IPS-18c (cell line): ENCODE results near the gene CIDEA.

Source experiments
- H3K4me3 ChIP-seq: 2 replicates; pipeline ENCODE4 v1.7.0; 2013; ENCODE audit warnings: low read depth, mild to moderate bottlenecking, low read length, moderate library complexity; ENCODE audit not compliant: insufficient read depth
- H3K9me3 ChIP-seq: one replicate; pipeline ENCODE4 v1.6.1; 2013; ENCODE audit warnings: mild to moderate bottlenecking, low read length, moderate library complexity; ENCODE audit not compliant: control insufficient read depth, insufficient read depth

CIDEA gene

GRCh38 chr18:12306752-12307700 lies 52.9 kb downstream of the CIDEA start:
- Histone ChIP-seq H3K9me3 (no peaks in the 10 kb centered on the region), H3K4me3 (peak overlapping the region; percentile 55)

GRCh38 chr18:12307701-12308385 lies 53.7 kb downstream of the CIDEA start, which contains the start of gene TUBB6:
Gene TUBB6 (plus strand): TSS chr18:12308241. CDS start chr18:12308293, 52 bp downstream.
- Histone ChIP-seq H3K9me3 (no peaks in the 10 kb centered on the region), H3K4me3 (peak within 1 kb of the TSS; percentile 80)

GRCh38 chr18:12308386-12309100 lies 54.4 kb downstream of the CIDEA start:
- Histone ChIP-seq H3K9me3 (no peaks in the 10 kb centered on the region), H3K4me3 (peak overlapping the region; percentile 80)

GRCh38 chr18:12309683-12310198 lies 55.6 kb downstream of the CIDEA start:
- H3K4me3 ChIP-seq = peak overlapping the region; percentile 80
- H3K9me3 ChIP-seq = no peaks in the 10 kb centered on the region

GRCh38 chr18:12310762-12311161 lies 56.6 kb downstream of the CIDEA start:
- Histone ChIP-seq H3K9me3 (no peaks in the 10 kb centered on the region), H3K4me3 (no peak overlapping the region)

- H3K9me3 ChIP-seq = no peaks in the 10 kb centered on the region
- no peak overlapping the region for H3K4me3 ChIP-seq
These were observed 58.8 kb downstream of the CIDEA start for GRCh38 chr18:12312976-12313375.

- Histone ChIP-seq H3K9me3 (no peaks in the 10 kb centered on the region), H3K4me3 (no peak overlapping the region)
These were observed 59.5 kb downstream of the CIDEA start for GRCh38 chr18:12313530-12314245.

GRCh38 chr18:12314591-12315305 lies 60.6 kb downstream of the CIDEA start:
- no peaks in the 10 kb centered on the region for H3K9me3 ChIP-seq
- H3K4me3 ChIP-seq = no peak overlapping the region

- Histone ChIP-seq H3K9me3 (no peaks in the 10 kb centered on the region), H3K4me3 (no peak overlapping the region)
These were observed 61.3 kb downstream of the CIDEA start for GRCh38 chr18:12315490-12315889.

GRCh38 chr18:12315911-12316310 lies 61.8 kb downstream of the CIDEA start:
- no peak overlapping the region for H3K4me3 ChIP-seq
- no peaks in the 10 kb centered on the region for H3K9me3 ChIP-seq

- Histone ChIP-seq H3K4me3 (no peak overlapping the region), H3K9me3 (no peaks in the 10 kb centered on the region)
These were observed 63.6 kb downstream of the CIDEA start for GRCh38 chr18:12317664-12318333.

GRCh38 chr18:12318334-12318697 lies 64.2 kb downstream of the CIDEA start:
- no peak overlapping the region for H3K4me3 ChIP-seq
- no peaks in the 10 kb centered on the region for H3K9me3 ChIP-seq

GRCh38 chr18:12318857-12319256 lies 64.7 kb downstream of the CIDEA start:
- H3K9me3 ChIP-seq = no peaks in the 10 kb centered on the region
- H3K4me3 ChIP-seq = no peak overlapping the region

GRCh38 chr18:12321333-12321732 lies 67.2 kb downstream of the CIDEA start:
- no peaks in the 10 kb centered on the region for H3K9me3 ChIP-seq
- no peak overlapping the region for H3K4me3 ChIP-seq

- H3K9me3 ChIP-seq = no peaks in the 10 kb centered on the region
- no peak overlapping the region for H3K4me3 ChIP-seq
These were observed 71.0 kb downstream of the CIDEA start for GRCh38 chr18:12324991-12325725.
